Hepatocyte (in vitro differentiated cells): ENCODE data around the gene ZNRF1. TPM values are rescaled to one million over a fixed set of nuclear protein-coding genes. Genes with fewer than 3 reads are reported as not detected.

Source experiments
- DNase-seq: peaks from one replicate; pipeline ENCODE4 v3.0.0-alpha.2; 2016; ENCODE audit warnings: low spot score
- H2AFZ ChIP-seq: fragments of 200-600 bp; sonication (generic); 2 replicates; pipeline ENCODE4 v1.6.0; 2016; ENCODE audit warnings: antibody characterized with exemption, mild to moderate bottlenecking
- H3K27ac ChIP-seq: fragments of 200-600 bp; sonication (generic); 2 replicates; pipeline ENCODE4 v1.5.1; 2016; ENCODE audit warnings: mild to moderate bottlenecking
- H3K27me3 ChIP-seq: fragments of 200-600 bp; sonication (generic); 2 replicates; pipeline ENCODE4 v1.6.1; 2016
- H3K36me3 ChIP-seq: fragments of 200-600 bp; sonication (generic); replicated peaks from 2 replicates; pipeline ENCODE4 v1.5.1; 2016; ENCODE audit warnings: low read depth; ENCODE audit not compliant: insufficient read depth
- H3K4me1 ChIP-seq: fragments of 200-600 bp; sonication (generic); 2 replicates; pipeline ENCODE4 v1.5.1; 2016; ENCODE audit warnings: mild to moderate bottlenecking, moderate library complexity; ENCODE audit not compliant: insufficient read depth
- H3K4me2 ChIP-seq: fragments of 200-600 bp; sonication (generic); 2 replicates; pipeline ENCODE4 v1.6.0; 2016
- H3K4me3 ChIP-seq: fragments of 200-600 bp; sonication (generic); 2 replicates; pipeline ENCODE4 v1.5.1; 2016; ENCODE audit warnings: mild to moderate bottlenecking
- H3K79me2 ChIP-seq: fragments of 200-600 bp; sonication (generic); 2 replicates; pipeline ENCODE4 v1.6.0; 2017; ENCODE audit warnings: mild to moderate bottlenecking
- H3K9me2 ChIP-seq: fragments of 200-600 bp; sonication (generic); replicated peaks from 2 replicates; pipeline ENCODE4 v1.6.0; 2017; ENCODE audit warnings: mild to moderate bottlenecking; ENCODE audit not compliant: insufficient read depth
- H3K9me3 ChIP-seq: fragments of 200-600 bp; sonication (generic); 2 replicates; pipeline ENCODE4 v1.5.1; 2016; ENCODE audit warnings: low read depth, mild to moderate bottlenecking
- H4K20me1 ChIP-seq: fragments of 200-600 bp; sonication (generic); 2 replicates; pipeline ENCODE4 v1.6.0; 2016; ENCODE audit warnings: mild to moderate bottlenecking; ENCODE audit not compliant: insufficient read depth, poor library complexity, severe bottlenecking
- CTCF ChIP-seq: fragments of 200-600 bp; sonication (generic); IDR thresholded peaks from 2 replicates; pipeline ENCODE4 v1.5.1; 2016; ENCODE audit warnings: antibody characterized with exemption, mild to moderate bottlenecking; ENCODE audit not compliant: poor library complexity
- EZH2 ChIP-seq: fragments of 200-600 bp; sonication (generic); IDR thresholded peaks from 2 replicates; pipeline ENCODE4 v1.6.1; 2016; ENCODE audit warnings: antibody characterized with exemption, mild to moderate bottlenecking, borderline replicate concordance
- EZH2phosphoT487 ChIP-seq: fragments of 200-600 bp; sonication (generic); IDR thresholded peaks from one replicate; pipeline ENCODE4 v1.6.1; 2018; ENCODE audit warnings: antibody characterized with exemption, mild to moderate bottlenecking, low read depth, moderate library complexity; ENCODE audit not compliant: unreplicated experiment, severe bottlenecking
- WGBS: methylation state at CpG from one replicate; pipeline ENCODE4 v1.1.6; 2016; ENCODE audit warnings: low lambda C conversion rate; ENCODE audit errors: missing lambda C conversion rate; 5-methylcytosine and 5-hydroxymethylcytosine counted together
- polyA plus RNA-seq: library from polyadenylated mRNA; unstranded; fragments of >200 nt; fragmentation: Nextera tagmentation; extraction: Ambion mirVana; gene quantifications from 2 replicates; pipeline ENCODE4 v1.2.1, GENCODE V29; 2016
- total RNA-seq: library from RNA; depleted of rRNA; stranded (reverse); fragments of >200 nt; gene quantifications from 2 replicates; pipeline ENCODE4 v1.2.3, GENCODE V29; 2014

The ZNRF1 gene
- total and polyA plus RNA-seq, 2 experiments from 2014 or later: 23.0 to 46.5 TPM

GRCh38 chr16:75152635-75153034 lies 153.8 kb downstream of the ZNRF1 start:
- Histone ChIP-seq H3K9me2 (no peaks in the 10 kb centered on the region), H3K4me2 (no peak overlapping the region), H3K9me3 (peaks cover 19% of the 10 kb centered on the region), H3K27me3 (no peaks in the 10 kb centered on the region), H3K4me3 (no peak overlapping the region), H4K20me1 (no peaks in the 10 kb centered on the region), H3K79me2 (peaks cover 74% of the 10 kb centered on the region), H3K27ac (no peak overlapping the region), H3K36me3 (peaks cover 3% of the 10 kb centered on the region), H2AFZ (no peak overlapping the region), H3K4me1 (peaks cover 6% of the 10 kb centered on the region)
- no peak for DNase-seq
- no peak for TF ChIP-seq CTCF
- TF ChIP-seq EZH2phosphoT487: no peak
- TF ChIP-seq EZH2: no peak

- Histone ChIP-seq H3K9me3 (peaks cover 5% of the 10 kb centered on the region), H4K20me1 (no peaks in the 10 kb centered on the region), H3K79me2 (peaks cover 37% of the 10 kb centered on the region), H3K4me1 (no peaks in the 10 kb centered on the region), H3K36me3 (no peaks in the 10 kb centered on the region), H3K27ac (no peak overlapping the region), H2AFZ (no peak overlapping the region), H3K27me3 (no peaks in the 10 kb centered on the region), H3K9me2 (no peaks in the 10 kb centered on the region), H3K4me3 (no peak overlapping the region), H3K4me2 (no peak overlapping the region)
- 90% methylated on average over 1 of the region's 1 CpG for WGBS
- DNase-seq: no peak
- TF ChIP-seq EZH2phosphoT487: no peak
- no peak for TF ChIP-seq CTCF
- no peak for TF ChIP-seq EZH2
These were observed 161.6 kb downstream of the ZNRF1 start for GRCh38 chr16:75160386-75160785.

Other genes starting within 250 kb of the ZNRF1 start
- 1.6 and 2.1 TPM in 2 replicates for gene FA2H, start 224.2 kb upstream of the ZNRF1 start, total RNA-seq
- 5.9 and 7.8 TPM in 2 replicates for gene FA2H, start 224.2 kb upstream of the ZNRF1 start, polyA plus RNA-seq
- gene WDR59, start 13.9 kb upstream of the ZNRF1 start, total RNA-seq: 35.7 and 41.9 TPM in 2 replicates
- 32.8 and 39.3 TPM in 2 replicates for gene WDR59, start 13.9 kb upstream of the ZNRF1 start, polyA plus RNA-seq
- gene LDHD, start 117.8 kb downstream of the ZNRF1 start, total RNA-seq: 12.7 and 13.9 TPM in 2 replicates
- gene LDHD, start 117.8 kb downstream of the ZNRF1 start, polyA plus RNA-seq: 10.8 and 21.9 TPM in 2 replicates
- 14.4 and 18.0 TPM in 2 replicates for gene ZFP1, start 149.5 kb downstream of the ZNRF1 start, total RNA-seq
- 5.0 and 9.4 TPM in 2 replicates for gene ZFP1, start 149.5 kb downstream of the ZNRF1 start, polyA plus RNA-seq
- gene CTRB2, start 208.1 kb downstream of the ZNRF1 start, total RNA-seq: not detected in 2 replicates
- 0.44 TPM in 1 of 2 replicates, not detected in the other for gene CTRB2, start 208.1 kb downstream of the ZNRF1 start, polyA plus RNA-seq
- not detected in 2 replicates for gene CTRB1, start 220.0 kb downstream of the ZNRF1 start, total RNA-seq
- 0.21 and 0.26 TPM in 2 replicates for gene CTRB1, start 220.0 kb downstream of the ZNRF1 start, polyA plus RNA-seq